NCI-H510A treated with DMSO at 0.1 percent for 48 hours (cell line): Measurements from ENCODE around the gene ADD3.
A peak's percentile ranks its signal among the peaks of the same experiment; 100 is the strongest.
"Not testable (repeated sequence)": the region's sequence is repeated elsewhere in the genome, so short reads cannot be mapped to it uniquely, and the experiment has no call there.

Source experiments
- DNase-seq: peaks from one replicate; lab custom pipeline; 2025; lab: John Stamatoyannopoulos, UW

The ADD3 gene

GRCh38 chr10:109977382-109977806, 30.4 kb upstream of the ADD3 start:
- no peak for DNase-seq

GRCh38 chr10:109978481-109978880, 29.3 kb upstream of the ADD3 start:
- DNase-seq, result no peak

DNA sequence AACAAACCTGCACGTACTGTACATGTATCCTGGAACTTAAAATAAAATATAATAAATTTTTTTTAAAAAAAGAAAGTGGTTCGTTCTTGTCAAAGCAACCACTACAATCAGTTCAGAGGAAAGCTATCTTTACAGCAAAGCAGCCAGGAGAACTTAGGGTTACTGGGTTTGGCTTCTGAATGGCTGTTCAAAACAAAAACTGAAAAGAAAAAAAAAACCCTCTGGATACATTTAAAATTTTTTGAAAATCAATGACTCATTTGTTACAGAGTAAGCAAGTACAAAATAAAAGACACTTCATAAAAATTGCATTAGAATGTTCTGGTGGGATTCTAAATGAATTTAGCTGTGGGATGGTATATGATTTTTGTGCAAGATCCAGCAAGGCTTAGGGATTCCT, 28.6 kb upstream of the ADD3 start:
- DNase-seq, result no peak

GRCh38 chr10:109981650-109982049, 26.1 kb upstream of the ADD3 start:
- DNase-seq, result no peak

DNA sequence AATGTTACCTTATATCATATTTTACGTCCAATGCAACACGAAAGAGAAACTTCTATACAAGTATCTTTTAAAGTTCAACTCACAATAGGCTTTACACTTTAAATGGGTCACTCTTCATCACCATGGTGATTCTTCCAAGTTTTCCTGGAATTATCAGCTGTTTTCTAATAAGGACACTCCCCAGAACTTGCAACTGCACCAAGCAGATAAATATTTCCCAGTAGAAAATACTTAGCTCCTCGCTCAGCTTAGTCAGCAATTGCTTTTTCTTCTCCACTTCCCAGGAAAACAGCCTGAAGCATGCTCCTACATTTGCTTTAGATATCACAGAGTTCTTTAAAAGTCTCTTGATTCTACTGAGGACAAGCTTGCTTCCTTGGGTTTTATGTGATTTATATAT, 25.7 kb upstream of the ADD3 start:
- no peak for DNase-seq

DNA sequence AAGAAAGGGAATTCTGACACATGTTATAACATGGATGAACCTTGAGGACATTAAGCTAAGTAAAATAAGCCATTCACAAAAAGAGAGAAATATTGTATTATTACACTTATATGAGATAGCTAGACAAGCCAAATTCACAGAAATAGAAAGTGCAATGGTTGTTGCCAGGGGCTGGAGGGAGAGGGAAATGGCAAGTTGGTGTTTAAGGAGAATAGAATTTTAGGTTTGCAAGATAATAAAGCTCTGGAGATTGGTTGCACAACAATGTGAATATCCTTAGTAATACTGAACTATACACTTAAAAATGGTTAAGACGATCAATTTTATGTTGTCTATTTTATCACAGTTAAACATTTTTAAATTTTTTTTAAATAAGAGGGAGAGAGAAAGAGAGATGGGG, 25.0 kb upstream of the ADD3 start:
- no peak for DNase-seq

DNA sequence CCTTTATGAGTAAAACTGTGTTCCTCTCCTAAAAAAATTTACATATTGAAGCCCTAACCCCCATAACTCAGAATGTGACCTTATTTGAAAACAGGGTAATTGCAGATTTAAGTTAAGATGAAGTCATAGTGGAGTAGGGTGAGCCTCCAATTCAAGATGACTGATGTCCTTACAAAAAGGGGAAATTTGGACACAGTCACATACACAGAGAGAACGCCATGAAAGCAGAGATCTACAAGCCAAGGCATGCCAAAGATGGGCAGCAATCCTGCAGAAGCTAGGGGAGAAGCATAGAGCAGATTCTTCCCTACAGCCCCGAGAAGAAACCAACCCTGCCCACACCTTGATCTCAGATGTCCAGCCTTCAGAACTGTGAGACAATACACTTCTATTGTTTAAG, 23.8 kb upstream of the ADD3 start:
- DNase-seq, result no peak

DNA sequence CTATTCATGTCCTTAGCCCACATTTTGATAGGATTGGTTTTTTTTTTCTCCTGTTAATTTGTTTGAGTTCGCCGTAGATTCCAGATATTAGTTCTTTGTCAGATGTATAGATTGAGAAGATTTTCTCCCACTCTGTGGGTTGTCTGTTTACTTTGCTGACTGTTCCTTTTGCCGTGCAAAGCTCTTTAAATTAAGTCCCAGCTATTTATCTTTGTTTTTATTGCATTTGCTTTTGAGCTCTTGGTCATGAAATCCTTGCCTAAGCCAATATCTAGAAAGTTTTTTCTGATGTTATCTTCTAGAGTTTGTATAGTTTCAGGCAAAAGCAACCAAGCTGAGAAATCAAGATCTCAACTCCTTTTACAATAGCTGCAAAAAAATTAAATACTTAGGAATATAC, 22.0 kb upstream of the ADD3 start:
- DNase-seq, result not testable (repeated sequence)

GRCh38 chr10:109987452-109988211, 20.2 kb upstream of the ADD3 start:
- no peak for DNase-seq

DNA sequence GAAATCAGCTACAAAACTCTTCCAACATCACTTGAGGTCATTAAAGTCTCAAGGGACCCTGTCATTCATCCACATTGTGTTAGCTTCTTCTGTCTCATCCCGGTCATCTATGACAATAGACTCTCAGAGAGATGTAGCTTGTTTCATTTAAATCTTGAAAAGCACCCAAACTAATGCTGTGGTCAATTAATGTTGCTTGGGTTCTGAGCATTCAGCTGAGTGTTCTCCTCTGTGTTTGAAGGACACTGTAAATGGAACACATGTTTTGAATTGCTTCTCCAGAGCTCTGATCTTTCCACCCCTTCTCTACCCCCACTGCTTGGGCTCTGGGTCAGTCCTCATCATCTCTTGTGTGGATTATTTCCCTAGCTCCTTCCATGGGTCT, 19.6 kb upstream of the ADD3 start:
- no peak for DNase-seq

- no peak for DNase-seq
These were observed 16.4 kb upstream of the ADD3 start for GRCh38 chr10:109991266-109991855.

DNA sequence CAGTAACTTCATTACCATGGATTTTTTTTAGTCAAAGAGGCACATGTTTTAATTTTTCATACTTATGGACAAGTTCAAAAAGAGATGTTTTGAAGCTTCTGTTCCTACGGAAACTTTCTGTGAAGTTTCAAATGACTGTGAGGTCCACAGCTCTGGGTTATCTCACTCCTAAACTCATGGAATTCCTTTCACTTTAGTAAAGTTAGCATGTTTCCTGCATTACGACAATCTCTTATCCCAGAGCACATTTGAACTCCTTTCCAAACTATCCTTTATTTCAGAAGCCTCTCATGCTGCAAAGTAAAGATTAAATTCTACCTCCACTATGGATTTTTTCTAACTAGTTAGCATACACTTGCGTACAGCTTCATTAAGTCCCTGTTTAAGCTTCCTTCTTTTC, 15.3 kb upstream of the ADD3 start:
- no peak for DNase-seq

DNA sequence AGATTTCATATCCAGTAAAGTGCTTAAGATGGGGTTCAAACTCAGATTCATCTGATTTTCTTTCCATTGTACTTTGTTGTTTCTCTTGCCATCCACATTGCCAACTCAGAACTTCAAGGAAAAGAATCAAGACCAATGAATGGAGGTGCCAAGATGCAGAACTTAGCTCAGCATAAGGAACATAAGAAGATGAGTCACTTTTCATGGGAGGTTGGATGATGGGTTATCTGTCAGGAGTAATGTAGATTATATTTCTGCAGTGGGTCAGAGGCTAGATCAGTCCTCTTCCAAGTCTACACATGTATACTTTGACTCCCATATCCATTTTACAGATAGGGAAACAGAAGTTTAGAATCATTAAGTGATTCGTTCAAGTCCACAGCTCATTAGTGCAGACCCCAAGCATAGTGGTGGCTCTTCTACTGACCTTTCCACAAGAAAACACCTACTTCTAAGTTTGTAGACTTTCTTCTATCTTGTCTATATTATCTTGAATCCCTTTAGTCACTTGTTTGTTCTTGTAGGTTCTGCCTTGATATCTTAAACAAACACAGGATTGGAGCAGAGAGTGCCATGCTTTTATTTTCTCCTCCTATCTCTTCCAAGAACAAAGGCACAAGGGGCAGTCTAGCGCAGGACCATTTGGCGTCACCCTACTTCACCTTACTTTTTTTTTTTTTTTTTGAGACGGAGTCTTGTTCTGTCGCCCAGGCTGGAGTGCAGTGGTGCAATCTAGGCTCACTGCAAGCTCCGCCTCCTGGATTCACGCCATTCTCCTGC, 14.0 kb upstream of the ADD3 start:
- DNase-seq, result no peak

DNA sequence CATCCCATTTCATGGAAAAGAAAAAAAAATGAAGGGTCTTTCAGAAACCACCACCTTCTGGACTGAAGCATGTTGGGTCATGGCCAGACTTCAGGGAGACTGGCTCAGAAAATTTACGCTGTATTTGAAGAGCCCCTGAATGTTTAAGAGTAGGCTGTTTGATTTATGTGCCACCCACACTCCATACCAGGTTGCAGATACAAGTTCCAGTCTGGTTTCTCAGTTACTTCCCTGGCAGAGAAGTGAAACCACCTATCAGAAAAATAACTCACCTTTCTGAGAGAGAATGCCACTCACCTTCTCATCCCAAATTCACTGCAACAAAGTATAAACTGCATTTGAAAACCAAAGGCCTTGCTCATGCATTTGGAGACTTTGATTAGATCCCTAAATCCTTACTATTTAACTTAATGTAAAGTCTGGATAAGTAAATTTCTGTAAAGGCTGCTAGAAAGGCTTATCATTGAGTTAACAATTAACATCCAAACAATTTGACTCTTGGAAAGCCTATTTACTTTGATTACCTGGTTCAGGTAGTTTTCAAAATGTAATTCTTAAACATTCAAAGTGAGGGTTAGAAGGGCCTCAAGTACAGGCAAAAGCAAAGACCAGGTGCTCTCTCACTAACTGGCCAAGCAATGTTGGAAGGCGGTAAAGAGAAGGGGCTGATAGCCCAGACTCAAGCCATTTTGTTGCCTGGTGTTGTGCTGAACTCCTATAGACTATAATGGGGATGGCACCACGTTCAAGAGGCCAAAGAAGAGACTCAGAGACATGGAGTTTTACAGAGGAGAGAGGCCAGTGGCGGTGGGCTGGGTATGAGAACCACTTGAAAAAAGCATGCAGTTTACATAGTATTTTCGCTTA, 12.8 kb upstream of the ADD3 start:
- no peak for DNase-seq

DNA sequence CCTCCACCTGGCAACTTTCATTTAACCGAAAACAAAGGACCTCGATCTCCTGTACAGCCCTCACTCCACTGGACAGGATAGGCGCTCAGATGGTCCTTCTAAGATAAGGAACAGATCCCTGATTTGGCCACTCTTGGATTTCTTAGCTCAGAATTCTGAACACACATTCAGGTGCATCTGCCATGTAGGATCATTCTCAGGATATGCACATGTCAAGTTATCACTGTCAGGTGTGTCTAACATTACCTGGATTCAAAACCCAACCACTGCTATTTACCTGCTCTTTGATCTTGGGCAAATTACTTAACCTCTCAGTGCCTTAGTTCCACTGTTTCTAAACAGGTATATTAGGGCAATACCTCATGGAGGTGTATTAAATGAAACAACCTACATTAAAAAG, 12.2 kb upstream of the ADD3 start:
- no peak for DNase-seq

GRCh38 chr10:109996225-109996624, 11.6 kb upstream of the ADD3 start:
- DNase-seq, result no peak

DNA sequence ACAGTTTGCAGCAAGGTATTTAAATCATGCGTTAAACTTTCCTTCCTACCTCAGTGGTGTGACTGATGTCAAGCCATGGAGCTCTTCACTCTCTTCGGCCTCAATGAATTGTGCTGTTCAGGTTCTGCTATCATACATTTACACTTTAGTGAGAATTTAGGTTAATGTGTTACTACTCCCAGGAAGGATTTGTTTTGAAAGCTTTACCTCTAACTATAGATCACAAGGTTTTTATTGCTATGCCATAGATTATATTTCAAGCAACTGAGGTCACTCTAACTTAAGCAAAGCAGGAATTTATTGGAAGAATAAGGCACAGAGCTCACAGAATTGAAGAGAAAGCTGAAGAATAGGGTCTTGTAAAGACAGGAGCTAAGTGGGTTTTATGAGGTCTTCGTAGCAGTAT, 11.0 kb upstream of the ADD3 start:
- DNase-seq, result no peak

- no peak for DNase-seq
These were observed 10.6 kb upstream of the ADD3 start for GRCh38 chr10:109997233-109997632.

DNA sequence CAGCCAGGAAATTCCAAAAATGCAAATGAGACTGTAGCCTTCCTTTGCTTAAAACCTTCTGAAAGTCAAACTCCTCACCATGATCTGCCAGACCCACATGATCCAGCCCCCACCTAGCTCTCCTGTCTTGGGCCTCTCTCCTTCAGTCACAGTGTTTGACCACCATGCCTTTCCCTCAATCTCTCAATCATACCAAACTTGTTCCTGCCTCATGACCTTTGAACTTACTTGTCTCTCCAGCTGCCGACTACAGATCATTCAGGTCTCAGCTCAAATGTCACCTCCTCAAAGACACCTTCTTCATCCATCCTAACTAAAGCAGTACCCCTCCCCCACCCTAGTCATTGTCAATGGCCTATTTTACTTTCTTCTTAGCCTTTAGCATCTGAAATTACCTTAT, 9.3 kb upstream of the ADD3 start:
- no peak for DNase-seq

- no peak for DNase-seq
These were observed 4.8 kb upstream of the ADD3 start for GRCh38 chr10:110002801-110003523.

DNA sequence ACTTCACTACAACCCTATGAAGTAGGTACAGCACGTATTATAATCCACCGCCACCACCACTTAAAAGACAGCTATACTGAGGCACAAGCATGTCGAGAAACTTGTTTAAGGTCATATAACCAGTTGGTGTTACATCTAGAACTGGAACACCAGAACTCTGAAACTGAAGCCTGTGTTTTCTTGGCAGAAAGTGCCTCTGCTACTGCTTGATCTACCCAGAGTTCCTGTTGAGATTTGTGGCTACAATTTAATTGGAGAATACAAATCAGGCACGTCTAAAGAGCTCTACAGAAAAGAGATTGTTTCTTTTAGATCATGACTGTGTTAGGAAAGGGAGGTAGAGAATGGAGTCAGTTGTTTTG, 4.3 kb upstream of the ADD3 start:
- DNase-seq, result no peak

DNA sequence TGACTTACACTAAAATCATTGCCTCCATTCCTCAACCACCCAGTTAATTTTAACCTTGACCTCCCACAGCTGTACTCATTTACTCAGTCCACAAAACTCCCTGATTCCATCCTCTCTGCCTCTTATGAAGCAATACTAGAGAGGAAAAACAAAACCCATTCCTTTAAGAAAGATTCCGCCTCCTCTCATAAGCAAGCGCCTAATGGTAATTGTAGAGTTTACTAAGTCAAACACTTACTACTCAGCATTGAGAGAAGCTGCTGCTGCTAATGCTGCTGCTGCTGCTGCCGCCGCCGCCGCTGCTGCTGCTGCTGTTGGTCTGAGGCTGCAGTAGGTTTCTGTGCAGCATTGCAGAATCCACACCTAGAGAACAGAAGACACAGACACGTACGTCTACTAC, 2.1 kb upstream of the ADD3 start:
- peak; percentile 60 for DNase-seq
